SK-N-SH treated with all-trans-retinoic acid at 6 μM for 48 hours (cell line): Measurements from ENCODE around the gene TIGD4.
A peak's percentile ranks its signal among the peaks of the same experiment; 100 is the strongest.

Experiments used
- ATAC-seq: fragments of 200-7000 bp; cut with Tn5 transposase; 3 replicates; pipeline ENCODE4 v1.9.1; 2020; ENCODE audit warnings: mild to moderate bottlenecking, moderate library complexity
- ARNTL ChIP-seq: fragments of 450-650 bp; formaldehyde crosslinking; IDR thresholded peaks from 2 replicates; pipeline ENCODE4 v1.5.0; 2020; ENCODE audit warnings: low read depth, mild to moderate bottlenecking, moderate library complexity, borderline replicate concordance
- BACH2 ChIP-seq: fragments of 250-450 bp; sonication (Bioruptor Pico); IDR thresholded peaks from 2 replicates; pipeline ENCODE4 v1.9.0; 2021; ENCODE audit warnings: mild to moderate bottlenecking, borderline replicate concordance
- CSDC2 ChIP-seq: fragments of 250-450 bp; sonication (Bioruptor Pico); IDR thresholded peaks from 2 replicates; pipeline ENCODE4 v1.5.0; 2020; ENCODE audit warnings: mild to moderate bottlenecking, moderate library complexity
- ESRRG ChIP-seq: fragments of 250-450 bp; sonication (Bioruptor Pico); IDR thresholded peaks from 2 replicates; pipeline ENCODE4 v1.6.1; 2021; ENCODE audit warnings: mild to moderate bottlenecking
- GLIS3 ChIP-seq: fragments of 250-450 bp; sonication (Bioruptor Pico); IDR thresholded peaks from 2 replicates; pipeline ENCODE4 v1.5.0; 2020; ENCODE audit warnings: mild to moderate bottlenecking, moderate library complexity
- ISL1 ChIP-seq: fragments of 250-450 bp; sonication (Bioruptor Pico); IDR thresholded peaks from 2 replicates; pipeline ENCODE4 v2.1.2; 2022; ENCODE audit warnings: mild to moderate bottlenecking, moderate library complexity
- PPARA ChIP-seq: fragments of 250-450 bp; sonication (Bioruptor Pico); IDR thresholded peaks from 2 replicates; pipeline ENCODE4 v1.5.0; 2020; ENCODE audit warnings: mild to moderate bottlenecking, borderline replicate concordance
- RARB ChIP-seq: fragments of 250-450 bp; sonication (Bioruptor Pico); IDR thresholded peaks from 2 replicates; pipeline ENCODE4 v1.8.0; 2021; ENCODE audit warnings: mild to moderate bottlenecking, moderate library complexity
- SNAI2 ChIP-seq: fragments of 250-450 bp; sonication (Bioruptor Pico); IDR thresholded peaks from 2 replicates; pipeline ENCODE4 v1.5.0; 2020; ENCODE audit warnings: mild to moderate bottlenecking, moderate library complexity
- TOX ChIP-seq: fragments of 250-450 bp; sonication (Bioruptor Pico); IDR thresholded peaks from 2 replicates; pipeline ENCODE4 v1.8.0; 2021; ENCODE audit warnings: mild to moderate bottlenecking, moderate library complexity, borderline replicate concordance
- ZC3H10 ChIP-seq: fragments of 250-450 bp; sonication (Bioruptor Pico); IDR thresholded peaks from 2 replicates; pipeline ENCODE4 v1.5.1; 2021; ENCODE audit warnings: mild to moderate bottlenecking, moderate library complexity
- ZFP3 ChIP-seq: fragments of 250-450 bp; sonication (Bioruptor Pico); IDR thresholded peaks from 2 replicates; pipeline ENCODE4 v1.5.0; 2020; ENCODE audit warnings: mild to moderate bottlenecking, moderate library complexity
- ZFP30 ChIP-seq: fragments of 450-650 bp; formaldehyde crosslinking; IDR thresholded peaks from 2 replicates; pipeline ENCODE4 v1.5.0; 2022; ENCODE audit warnings: mild to moderate bottlenecking, moderate library complexity
- TF ChIP-seq, protein P1 (sequence below): fragments of 250-450 bp; sonication (Bioruptor Pico); IDR thresholded peaks from 2 replicates; pipeline ENCODE4 v1.5.1; 2020; ENCODE audit warnings: low read depth, mild to moderate bottlenecking, moderate library complexity
- TF ChIP-seq, protein P2 (sequence below): fragments of 250-450 bp; sonication (Bioruptor Pico); IDR thresholded peaks from 2 replicates; pipeline ENCODE4 v1.8.0; 2020; ENCODE audit warnings: mild to moderate bottlenecking, moderate library complexity, borderline replicate concordance
- TF ChIP-seq, protein P3 (sequence below): fragments of 250-450 bp; sonication (Bioruptor Pico); IDR thresholded peaks from 2 replicates; pipeline ENCODE4 v1.8.0; 2021; ENCODE audit warnings: low read depth, mild to moderate bottlenecking, moderate library complexity, borderline replicate concordance
- TF ChIP-seq, protein P4 (sequence below): fragments of 250-450 bp; sonication (Bioruptor Pico); IDR thresholded peaks from 2 replicates; pipeline ENCODE4 v1.5.0; 2020; ENCODE audit warnings: mild to moderate bottlenecking, moderate library complexity

Gene TIGD4

DNA sequence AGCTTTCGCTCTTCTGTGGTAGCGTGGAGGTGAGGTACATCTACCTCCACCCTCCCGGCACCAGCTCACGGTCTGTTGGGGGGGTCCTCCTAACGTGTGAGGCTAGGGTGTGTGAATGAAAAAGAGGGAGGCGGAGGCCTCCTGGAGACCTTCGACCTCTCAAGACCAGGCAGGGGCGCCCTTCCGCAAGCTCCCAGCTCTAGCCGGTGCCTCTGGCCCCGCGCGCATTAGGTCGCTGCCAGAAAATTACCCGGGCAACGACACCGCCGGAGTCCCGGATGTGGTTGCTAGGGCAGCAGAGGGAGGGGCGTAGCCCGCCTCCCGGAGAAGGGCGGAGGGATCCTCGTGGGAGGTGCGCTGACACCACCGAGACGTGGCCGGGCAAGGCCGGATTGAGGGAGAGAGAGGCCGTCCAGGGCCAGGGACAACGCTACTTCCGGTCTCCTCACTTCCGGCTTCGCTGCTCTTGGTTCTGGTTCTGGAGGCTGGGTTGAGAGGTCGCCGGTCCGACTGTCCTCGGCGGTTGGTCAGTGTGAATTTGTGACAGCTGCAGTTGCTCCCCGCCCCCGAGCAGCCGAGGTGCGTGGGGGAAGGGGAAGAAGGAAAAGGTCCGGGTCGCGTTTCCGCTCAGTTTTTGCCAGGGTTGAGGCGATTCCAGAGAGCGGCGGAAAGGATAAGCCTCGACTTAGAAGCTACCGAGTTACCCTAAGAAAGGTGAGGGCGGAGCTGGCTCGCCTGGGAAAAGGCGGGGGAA is at the start of gene TIGD4, which contains the start of gene ARFIP1:
Gene TIGD4 (minus strand): TSS at position 218 of the 754 bp plus-strand sequence. CDS start 8,726 bp downstream, outside the sequence.
Gene ARFIP1 (plus strand): TSS at position 442 of the 754 bp plus-strand sequence. CDS start 49,680 bp downstream, outside the sequence.
- TF ChIP-seq, protein P1, sequence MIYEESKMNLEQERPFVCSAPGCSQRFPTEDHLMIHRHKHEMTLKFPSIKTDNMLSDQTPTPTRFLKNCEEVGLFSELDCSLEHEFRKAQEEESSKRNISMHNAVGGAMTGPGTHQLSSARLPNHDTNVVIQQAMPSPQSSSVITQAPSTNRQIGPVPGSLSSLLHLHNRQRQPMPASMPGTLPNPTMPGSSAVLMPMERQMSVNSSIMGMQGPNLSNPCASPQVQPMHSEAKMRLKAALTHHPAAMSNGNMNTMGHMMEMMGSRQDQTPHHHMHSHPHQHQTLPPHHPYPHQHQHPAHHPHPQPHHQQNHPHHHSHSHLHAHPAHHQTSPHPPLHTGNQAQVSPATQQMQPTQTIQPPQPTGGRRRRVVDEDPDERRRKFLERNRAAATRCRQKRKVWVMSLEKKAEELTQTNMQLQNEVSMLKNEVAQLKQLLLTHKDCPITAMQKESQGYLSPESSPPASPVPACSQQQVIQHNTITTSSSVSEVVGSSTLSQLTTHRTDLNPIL (CRISPR knock-in tag), result no peak
- TF ChIP-seq, protein P2, sequence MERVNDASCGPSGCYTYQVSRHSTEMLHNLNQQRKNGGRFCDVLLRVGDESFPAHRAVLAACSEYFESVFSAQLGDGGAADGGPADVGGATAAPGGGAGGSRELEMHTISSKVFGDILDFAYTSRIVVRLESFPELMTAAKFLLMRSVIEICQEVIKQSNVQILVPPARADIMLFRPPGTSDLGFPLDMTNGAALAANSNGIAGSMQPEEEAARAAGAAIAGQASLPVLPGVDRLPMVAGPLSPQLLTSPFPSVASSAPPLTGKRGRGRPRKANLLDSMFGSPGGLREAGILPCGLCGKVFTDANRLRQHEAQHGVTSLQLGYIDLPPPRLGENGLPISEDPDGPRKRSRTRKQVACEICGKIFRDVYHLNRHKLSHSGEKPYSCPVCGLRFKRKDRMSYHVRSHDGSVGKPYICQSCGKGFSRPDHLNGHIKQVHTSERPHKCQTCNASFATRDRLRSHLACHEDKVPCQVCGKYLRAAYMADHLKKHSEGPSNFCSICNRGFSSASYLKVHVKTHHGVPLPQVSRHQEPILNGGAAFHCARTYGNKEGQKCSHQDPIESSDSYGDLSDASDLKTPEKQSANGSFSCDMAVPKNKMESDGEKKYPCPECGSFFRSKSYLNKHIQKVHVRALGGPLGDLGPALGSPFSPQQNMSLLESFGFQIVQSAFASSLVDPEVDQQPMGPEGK (CRISPR knock-in tag), result no peak
- TF ChIP-seq RARB (CRISPR knock-in tag), result no peak
- TF ChIP-seq BACH2, result no peak
- ATAC-seq, result peak; percentile 94

DNA sequence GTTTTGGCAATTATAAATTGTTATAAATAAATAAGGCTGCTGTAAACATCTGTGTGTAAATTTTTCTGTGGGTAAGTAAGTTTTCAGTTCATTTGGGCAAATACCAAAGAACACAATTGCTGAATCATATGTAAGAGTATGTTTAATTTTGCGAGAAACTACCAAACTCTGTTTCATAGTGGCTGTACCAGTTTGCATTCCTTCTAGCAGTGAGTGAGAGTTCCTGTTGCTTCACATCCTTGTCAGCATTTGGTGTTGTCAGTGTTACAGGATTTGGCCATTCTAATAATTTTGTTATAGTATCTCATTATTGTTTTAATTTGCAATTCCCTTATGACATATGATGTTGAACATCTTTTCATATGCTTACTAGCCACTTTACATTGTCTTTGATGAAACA is 48.6 kb upstream of the TIGD4 start:
- no peak for TF ChIP-seq ISL1 (CRISPR knock-in tag)
- TF ChIP-seq RARB (CRISPR knock-in tag), result no peak
- TF ChIP-seq GLIS3 (CRISPR knock-in tag), result no peak
- no peak for TF ChIP-seq ESRRG (CRISPR knock-in tag)
- TF ChIP-seq TOX (CRISPR knock-in tag), result no peak
- no peak for TF ChIP-seq ARNTL (CRISPR knock-in tag)
- no peak for TF ChIP-seq ZFP3
- no peak for ATAC-seq

DNA sequence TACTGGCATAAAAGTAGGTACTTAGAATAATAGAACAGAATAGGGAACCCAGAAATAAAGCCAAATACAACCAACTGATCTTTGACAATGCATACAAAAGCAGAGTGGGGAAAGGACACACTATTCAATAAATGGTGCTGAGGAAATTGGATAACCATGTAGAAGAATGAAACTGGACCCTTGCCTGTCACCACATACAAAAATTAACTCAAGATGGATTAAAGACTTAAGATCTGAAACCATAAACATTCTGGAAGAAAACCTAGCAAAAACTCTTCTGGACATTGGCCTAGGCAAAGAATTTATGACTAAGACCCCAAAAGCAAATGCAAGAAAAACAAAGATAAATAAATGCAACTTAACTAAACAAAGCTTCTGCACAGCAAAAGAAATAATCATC is 45.8 kb upstream of the TIGD4 start:
- no peak for ATAC-seq
- TF ChIP-seq, protein P3, sequence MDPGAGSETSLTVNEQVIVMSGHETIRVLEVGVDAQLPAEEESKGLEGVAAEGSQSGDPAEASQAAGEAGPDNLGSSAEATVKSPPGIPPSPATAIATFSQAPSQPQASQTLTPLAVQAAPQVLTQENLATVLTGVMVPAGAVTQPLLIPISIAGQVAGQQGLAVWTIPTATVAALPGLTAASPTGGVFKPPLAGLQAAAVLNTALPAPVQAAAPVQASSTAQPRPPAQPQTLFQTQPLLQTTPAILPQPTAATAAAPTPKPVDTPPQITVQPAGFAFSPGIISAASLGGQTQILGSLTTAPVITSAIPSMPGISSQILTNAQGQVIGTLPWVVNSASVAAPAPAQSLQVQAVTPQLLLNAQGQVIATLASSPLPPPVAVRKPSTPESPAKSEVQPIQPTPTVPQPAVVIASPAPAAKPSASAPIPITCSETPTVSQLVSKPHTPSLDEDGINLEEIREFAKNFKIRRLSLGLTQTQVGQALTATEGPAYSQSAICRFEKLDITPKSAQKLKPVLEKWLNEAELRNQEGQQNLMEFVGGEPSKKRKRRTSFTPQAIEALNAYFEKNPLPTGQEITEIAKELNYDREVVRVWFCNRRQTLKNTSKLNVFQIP (CRISPR knock-in tag), result no peak
- TF ChIP-seq RARB (CRISPR knock-in tag), result no peak
- TF ChIP-seq ZC3H10, result no peak
- TF ChIP-seq, protein P1 (CRISPR knock-in tag), result no peak
- TF ChIP-seq ESRRG (CRISPR knock-in tag), result no peak
- no peak for TF ChIP-seq ZFP30 (CRISPR knock-in tag)
- TF ChIP-seq GLIS3 (CRISPR knock-in tag), result no peak
- no peak for TF ChIP-seq SNAI2
- TF ChIP-seq ZFP3, result no peak
- TF ChIP-seq PPARA (CRISPR knock-in tag), result no peak
- no peak for TF ChIP-seq ARNTL (CRISPR knock-in tag)
- TF ChIP-seq, protein P2 (CRISPR knock-in tag), result no peak
- no peak for TF ChIP-seq CSDC2 (CRISPR knock-in tag)
- TF ChIP-seq, protein P4, sequence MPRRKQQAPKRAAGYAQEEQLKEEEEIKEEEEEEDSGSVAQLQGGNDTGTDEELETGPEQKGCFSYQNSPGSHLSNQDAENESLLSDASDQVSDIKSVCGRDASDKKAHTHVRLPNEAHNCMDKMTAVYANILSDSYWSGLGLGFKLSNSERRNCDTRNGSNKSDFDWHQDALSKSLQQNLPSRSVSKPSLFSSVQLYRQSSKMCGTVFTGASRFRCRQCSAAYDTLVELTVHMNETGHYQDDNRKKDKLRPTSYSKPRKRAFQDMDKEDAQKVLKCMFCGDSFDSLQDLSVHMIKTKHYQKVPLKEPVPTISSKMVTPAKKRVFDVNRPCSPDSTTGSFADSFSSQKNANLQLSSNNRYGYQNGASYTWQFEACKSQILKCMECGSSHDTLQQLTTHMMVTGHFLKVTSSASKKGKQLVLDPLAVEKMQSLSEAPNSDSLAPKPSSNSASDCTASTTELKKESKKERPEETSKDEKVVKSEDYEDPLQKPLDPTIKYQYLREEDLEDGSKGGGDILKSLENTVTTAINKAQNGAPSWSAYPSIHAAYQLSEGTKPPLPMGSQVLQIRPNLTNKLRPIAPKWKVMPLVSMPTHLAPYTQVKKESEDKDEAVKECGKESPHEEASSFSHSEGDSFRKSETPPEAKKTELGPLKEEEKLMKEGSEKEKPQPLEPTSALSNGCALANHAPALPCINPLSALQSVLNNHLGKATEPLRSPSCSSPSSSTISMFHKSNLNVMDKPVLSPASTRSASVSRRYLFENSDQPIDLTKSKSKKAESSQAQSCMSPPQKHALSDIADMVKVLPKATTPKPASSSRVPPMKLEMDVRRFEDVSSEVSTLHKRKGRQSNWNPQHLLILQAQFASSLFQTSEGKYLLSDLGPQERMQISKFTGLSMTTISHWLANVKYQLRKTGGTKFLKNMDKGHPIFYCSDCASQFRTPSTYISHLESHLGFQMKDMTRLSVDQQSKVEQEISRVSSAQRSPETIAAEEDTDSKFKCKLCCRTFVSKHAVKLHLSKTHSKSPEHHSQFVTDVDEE (CRISPR knock-in tag), result no peak
- no peak for TF ChIP-seq BACH2
